Spleen (tissue), 7 donors: ENCODE measurements around the gene DMBT1.

ENCODE experiments used
- POLR2A ChIP-seq, 3 donors: fragments of 450-650 bp; IDR thresholded peaks; one replicate each; pipeline ENCODE4 v1.5.1; 2017; ENCODE audit warnings: antibody characterized with exemption in 3 of 3, mild to moderate bottlenecking in 1 of 3
- TF ChIP-seq, protein P1 (sequence below), 11 experiments: fragments of 200-600 bp in 7 of 11; fragments of 450-650 bp in 4 of 11; sonication (generic) in 4 of 11; IDR thresholded peaks in 8 of 11; conservative IDR thresholded peaks in 3 of 11; 1 replicate in 7 of 11; 2 replicates in 4 of 11; pipeline versions ENCODE4 v1.4.0 to v1.8.0; 2016 to 2021; ENCODE audit warnings: antibody characterized with exemption in 11 of 11, inconsistent platforms in 4 of 11, mild to moderate bottlenecking in 1 of 11
- donor health status: DM: no; HTN: no; CAD: no; lungs with moderate emphysema.
- donor health status: DM: no; HTN: no; CAD: no.
- donor health status: DM: no; HTN: no; CAD: no.

DNA sequence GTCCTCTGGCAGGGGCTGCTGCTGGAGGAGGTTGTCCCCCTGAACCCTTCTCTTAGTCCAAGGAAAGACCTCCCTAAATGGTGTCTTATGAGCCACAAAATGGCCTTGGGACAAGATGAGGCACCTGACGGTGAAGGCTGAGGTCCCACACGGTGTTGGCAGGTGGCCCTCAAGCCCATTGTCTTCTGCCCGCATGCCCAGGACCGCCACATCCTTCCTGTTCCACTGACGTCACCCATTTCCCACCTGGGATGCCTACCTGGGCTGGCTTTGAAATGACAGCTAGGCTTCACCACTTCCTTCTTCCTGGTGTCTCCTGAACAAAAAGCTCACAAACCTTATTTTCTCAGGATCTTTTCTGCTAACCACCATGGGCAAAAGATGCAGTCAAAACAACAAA, 2.1 kb upstream of the DMBT1 start:
- TF ChIP-seq, protein P1, sequence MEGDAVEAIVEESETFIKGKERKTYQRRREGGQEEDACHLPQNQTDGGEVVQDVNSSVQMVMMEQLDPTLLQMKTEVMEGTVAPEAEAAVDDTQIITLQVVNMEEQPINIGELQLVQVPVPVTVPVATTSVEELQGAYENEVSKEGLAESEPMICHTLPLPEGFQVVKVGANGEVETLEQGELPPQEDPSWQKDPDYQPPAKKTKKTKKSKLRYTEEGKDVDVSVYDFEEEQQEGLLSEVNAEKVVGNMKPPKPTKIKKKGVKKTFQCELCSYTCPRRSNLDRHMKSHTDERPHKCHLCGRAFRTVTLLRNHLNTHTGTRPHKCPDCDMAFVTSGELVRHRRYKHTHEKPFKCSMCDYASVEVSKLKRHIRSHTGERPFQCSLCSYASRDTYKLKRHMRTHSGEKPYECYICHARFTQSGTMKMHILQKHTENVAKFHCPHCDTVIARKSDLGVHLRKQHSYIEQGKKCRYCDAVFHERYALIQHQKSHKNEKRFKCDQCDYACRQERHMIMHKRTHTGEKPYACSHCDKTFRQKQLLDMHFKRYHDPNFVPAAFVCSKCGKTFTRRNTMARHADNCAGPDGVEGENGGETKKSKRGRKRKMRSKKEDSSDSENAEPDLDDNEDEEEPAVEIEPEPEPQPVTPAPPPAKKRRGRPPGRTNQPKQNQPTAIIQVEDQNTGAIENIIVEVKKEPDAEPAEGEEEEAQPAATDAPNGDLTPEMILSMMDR (IDR thresholded peaks at IDR 0.05 in 8 of 11, conservative IDR thresholded peaks at IDR 0.05 in 3 of 11), result no peak
- TF ChIP-seq POLR2A (IDR thresholded peaks at IDR 0.05), result no peak
